CD4-positive, alpha-beta T cell treated with Interleukin-17A for 1 hour (primary cell): ENCODE data around the gene SIDT2.

Experiments
- DNase-seq: peaks from one replicate; pipeline ENCODE4 v3.0.0-alpha.2; 2020

The SIDT2 gene

DNA sequence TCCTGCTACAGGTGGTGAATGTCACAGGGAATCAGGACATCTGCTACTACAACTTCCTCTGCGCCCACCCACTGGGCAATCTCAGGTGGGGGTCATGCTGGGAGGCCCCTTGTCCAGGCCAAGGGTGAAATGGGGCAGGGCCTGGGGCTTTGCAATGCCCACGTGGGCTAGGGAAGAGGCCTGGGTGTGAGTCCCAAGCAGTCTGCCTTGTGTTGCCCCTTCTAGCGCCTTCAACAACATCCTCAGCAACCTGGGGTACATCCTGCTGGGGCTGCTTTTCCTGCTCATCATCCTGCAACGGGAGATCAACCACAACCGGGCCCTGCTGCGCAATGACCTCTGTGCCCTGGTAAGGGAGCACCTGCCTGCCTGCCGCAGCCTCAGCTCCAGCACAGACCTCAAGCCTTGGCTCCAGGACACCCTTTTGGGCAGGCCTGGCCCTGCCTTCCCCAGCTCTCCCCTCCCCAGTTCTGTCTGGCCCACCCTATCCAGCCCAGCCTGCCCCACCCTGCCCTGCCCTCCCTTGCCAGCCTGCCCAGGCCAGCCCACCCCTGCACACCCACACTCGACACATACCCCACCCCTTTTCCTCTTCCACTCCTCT is 11.5 kb downstream of the SIDT2 start:
- no peak for DNase-seq

DNA sequence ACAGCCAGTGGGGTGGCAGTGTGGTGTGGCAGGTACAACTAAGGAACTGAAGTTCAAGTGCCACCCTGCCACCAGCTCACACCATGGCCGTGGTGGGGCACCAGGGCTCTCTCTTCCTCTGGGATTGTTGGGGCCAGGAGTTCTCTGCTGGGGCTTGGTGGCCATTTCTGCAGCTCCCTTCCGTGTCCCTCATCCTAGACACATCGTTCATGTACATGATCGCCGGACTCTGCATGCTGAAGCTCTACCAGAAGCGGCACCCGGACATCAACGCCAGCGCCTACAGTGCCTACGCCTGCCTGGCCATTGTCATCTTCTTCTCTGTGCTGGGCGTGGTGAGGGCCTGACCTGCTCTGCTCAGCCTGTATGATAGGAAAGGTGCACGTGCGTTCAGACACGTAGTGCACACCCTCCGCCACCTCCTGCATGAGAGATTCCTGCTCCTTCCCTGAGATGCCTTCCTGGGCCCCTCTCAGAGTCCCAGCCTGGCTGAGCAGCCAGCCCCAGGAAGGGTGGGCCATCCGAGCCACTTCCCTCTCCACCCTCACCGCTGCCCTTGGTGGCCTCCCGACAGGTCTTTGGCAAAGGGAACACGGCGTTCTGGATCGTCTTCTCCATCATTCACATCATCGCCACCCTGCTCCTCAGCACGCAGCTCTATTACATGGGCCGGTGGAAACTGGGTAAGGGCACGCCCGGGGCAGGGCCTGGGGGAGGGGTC is 13.3 kb downstream of the SIDT2 start:
- no peak for DNase-seq

DNA sequence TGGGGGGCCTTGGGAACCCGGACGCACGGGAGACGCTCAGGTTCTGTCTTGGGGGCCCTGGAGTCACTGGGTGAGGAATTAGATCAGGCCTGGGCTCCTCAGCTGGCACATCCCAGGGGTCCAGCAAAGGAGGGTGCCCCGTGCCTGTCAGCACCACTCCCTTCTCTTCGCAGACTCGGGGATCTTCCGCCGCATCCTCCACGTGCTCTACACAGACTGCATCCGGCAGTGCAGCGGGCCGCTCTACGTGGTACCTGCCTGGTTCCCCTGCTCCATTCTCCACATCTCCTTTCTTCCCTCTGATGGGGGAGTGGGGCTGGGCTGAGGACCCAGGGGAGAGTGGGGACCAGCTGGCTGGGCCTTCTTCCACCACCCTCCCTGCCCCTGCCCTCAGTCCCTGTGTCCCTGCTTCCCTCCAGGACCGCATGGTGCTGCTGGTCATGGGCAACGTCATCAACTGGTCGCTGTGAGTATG is 13.9 kb downstream of the SIDT2 start:
- no peak for DNase-seq

DNA sequence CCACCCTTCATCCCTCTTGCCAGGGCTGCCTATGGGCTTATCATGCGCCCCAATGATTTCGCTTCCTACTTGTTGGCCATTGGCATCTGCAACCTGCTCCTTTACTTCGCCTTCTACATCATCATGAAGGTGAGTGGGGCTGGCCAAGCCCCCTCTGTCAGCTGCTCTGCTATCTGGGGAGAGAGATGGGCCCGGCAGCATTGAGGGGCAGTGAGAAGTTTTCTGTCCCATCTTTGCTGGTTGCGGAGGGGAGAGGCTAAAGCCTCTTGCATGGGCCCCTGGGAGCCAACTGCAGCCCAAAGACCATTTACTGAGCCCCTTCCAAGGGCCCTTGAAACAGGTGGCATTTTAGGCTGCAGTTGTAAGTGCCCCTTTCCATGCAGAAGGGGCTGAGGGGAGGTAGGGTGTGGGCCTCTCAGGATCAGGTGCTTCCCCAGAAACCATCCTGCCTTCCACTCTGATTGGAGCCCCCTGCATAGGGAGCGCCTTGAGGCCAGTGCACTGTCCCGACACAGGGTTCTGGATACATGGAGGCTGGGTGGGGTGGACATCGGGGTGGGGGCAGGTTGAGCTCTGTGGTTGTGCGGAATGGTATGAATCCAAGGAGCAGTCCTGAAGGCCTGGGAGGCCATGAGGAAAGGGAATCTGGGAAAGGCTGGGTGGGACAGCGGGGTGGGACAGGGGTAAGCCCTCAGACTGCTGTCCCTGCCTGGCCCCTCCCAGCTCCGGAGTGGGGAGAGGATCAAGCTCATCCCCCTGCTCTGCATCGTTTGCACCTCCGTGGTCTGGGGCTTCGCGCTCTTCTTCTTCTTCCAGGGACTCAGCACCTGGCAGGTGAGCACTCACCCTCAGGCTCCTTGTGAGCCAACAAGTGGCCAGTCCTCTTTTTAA is 14.8 kb downstream of the SIDT2 start:
- no peak for DNase-seq

DNA sequence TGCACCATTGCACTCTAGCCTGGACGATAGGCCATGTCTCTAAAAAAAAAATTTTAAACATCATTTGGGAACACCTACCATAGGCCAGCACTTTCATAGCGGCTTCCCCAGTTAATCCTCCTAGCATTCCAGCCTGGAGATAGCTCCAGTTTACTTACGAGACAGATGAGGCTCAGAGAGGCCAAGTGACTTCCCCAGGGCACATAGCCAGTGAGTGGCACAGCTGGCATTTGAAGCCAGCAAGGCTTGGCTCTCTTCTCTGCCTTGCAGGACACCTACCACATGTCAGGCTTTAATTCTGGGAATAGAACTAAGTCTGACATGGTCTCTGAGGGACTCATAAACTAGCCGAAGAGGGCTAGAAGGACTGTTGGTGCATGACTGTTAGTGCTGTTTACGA is 15.7 kb downstream of the SIDT2 start:
- DNase-seq = no peak

DNA sequence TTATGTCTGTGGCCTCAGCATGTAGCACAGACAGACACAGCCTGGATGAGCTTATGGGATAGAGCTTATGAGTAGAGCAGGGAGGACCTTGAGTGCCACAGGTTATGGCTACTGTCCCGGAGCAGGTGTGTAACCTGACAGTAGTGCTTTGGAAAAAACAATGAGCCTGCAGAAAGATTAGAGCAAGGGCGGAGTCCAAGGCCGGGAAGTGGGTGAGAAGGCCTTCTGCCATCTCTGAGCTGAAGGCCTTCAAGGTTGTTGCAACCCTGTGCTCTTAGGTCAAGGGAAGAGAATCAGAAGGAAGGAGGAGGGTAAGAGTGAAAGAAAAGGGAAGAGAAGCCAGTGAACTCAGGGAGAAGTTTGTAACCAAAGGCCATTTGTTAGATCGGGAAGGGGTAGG is 16.7 kb downstream of the SIDT2 start:
- no peak for DNase-seq

DNA sequence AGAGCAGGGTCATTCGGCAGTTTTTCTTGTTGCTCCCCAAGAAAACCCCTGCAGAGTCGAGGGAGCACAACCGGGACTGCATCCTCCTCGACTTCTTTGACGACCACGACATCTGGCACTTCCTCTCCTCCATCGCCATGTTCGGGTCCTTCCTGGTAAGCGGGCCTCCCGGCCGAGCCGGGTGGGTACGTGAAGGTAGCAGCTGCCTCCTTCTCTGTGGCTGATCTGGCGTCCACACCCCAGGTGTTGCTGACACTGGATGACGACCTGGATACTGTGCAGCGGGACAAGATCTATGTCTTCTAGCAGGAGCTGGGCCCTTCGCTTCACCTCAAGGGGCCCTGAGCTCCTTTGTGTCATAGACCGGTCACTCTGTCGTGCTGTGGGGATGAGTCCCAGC is 17.2 kb downstream of the SIDT2 start:
- DNase-seq = no peak

DNA sequence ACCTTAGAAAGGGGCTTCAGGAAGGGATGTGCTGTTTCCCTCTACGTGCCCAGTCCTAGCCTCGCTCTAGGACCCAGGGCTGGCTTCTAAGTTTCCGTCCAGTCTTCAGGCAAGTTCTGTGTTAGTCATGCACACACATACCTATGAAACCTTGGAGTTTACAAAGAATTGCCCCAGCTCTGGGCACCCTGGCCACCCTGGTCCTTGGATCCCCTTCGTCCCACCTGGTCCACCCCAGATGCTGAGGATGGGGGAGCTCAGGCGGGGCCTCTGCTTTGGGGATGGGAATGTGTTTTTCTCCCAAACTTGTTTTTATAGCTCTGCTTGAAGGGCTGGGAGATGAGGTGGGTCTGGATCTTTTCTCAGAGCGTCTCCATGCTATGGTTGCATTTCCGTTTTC is 18.5 kb downstream of the SIDT2 start:
- DNase-seq = no peak

DNA sequence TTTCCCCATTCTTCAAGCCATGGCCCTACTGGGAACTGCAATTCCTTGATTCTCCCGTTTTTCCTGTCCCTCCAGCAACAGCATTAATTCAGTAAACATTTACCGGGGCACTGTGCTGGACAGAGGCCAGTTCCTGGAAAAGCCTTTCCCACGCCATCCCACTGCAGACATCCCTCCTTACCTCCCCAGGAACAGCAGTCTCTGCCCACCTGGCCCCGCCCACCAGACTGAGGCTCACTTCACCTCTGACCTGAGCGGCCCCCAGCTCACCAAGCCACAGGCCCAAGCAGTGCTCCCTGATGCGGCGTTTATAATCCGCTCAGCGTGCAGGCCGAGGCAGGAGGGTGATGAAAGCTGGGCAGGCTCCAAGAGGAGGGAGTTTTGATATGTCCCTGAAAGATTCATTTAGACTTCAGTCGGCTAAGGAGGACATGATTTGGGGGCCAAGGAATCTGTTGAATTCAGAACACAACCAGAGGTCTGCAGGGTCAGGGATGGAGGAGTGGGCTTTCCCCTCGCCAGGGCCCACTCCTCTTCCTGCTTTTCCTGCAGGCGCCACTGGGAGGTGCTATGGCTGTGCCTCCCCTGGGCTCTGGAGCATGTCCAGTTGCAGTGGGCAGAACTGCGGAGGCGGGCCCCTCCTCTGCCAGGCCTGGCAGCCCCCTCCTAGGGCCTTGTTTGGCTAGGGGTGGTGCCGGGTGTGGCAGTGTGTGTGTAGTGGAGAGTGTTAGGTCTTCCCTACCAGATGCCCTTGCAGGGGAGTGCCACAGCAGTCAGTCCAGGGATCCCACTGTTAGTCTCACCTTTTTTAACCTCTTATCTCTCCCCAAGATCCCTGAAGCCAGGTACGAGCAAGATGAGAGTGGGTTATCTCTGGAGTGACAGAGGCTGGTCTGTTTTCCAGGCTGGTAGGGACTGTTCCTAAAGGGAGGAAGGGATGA is 19.2 kb downstream of the SIDT2 start:
- DNase-seq = no peak

DNA sequence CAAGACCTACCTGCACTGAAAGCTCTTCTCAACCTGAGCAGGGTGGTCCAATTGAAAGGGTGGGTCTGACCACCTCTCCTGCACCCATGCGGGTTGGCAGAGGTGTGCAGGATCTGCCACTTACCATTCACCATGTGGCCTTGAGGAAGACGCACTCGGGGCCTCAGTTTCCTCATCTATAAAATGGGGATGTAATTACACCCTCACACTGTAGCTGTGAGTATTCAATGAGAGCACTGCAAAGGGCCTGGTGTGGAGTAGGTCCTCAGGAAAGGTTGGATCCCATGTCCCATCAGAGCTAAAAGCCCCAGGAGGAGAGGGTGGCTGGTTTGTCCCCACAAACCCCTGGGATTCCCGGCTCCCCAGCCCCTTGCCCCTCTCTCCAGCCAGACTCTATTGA is 20.1 kb downstream of the SIDT2 start:
- DNase-seq = no peak

DNA sequence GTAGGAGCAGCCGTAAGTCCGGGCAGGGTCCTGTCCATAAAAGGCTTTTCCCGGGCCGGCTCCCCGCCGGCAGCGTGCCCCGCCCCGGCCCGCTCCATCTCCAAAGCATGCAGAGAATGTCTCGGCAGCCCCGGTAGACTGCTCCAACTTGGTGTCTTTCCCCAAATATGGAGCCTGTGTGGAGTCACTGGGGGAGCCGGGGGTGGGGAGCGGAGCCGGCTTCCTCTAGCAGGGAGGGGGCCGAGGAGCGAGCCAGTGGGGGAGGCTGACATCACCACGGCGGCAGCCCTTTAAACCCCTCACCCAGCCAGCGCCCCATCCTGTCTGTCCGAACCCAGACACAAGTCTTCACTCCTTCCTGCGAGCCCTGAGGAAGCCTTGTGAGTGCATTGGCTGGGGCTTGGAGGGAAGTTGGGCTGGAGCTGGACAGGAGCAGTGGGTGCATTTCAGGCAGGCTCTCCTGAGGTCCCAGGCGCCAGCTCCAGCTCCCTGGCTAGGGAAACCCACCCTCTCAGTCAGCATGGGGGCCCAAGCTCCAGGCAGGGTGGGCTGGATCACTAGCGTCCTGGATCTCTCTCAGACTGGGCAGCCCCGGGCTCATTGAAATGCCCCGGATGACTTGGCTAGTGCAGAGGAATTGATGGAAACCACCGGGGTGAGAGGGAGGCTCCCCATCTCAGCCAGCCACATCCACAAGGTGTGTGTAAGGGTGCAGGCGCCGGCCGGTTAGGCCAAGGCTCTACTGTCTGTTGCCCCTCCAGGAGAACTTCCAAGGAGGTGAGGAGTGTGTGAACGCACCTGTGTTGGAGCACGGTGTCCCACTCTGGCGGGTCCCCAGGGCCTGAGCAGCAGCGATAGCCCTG is 20.7 kb downstream of the SIDT2 start, which contains the start of gene TAGLN:
Gene TAGLN (plus strand): TSS at position 318 of the 863 bp plus-strand sequence. CDS start 3,644 bp downstream, outside the sequence.
- no peak for DNase-seq

DNA sequence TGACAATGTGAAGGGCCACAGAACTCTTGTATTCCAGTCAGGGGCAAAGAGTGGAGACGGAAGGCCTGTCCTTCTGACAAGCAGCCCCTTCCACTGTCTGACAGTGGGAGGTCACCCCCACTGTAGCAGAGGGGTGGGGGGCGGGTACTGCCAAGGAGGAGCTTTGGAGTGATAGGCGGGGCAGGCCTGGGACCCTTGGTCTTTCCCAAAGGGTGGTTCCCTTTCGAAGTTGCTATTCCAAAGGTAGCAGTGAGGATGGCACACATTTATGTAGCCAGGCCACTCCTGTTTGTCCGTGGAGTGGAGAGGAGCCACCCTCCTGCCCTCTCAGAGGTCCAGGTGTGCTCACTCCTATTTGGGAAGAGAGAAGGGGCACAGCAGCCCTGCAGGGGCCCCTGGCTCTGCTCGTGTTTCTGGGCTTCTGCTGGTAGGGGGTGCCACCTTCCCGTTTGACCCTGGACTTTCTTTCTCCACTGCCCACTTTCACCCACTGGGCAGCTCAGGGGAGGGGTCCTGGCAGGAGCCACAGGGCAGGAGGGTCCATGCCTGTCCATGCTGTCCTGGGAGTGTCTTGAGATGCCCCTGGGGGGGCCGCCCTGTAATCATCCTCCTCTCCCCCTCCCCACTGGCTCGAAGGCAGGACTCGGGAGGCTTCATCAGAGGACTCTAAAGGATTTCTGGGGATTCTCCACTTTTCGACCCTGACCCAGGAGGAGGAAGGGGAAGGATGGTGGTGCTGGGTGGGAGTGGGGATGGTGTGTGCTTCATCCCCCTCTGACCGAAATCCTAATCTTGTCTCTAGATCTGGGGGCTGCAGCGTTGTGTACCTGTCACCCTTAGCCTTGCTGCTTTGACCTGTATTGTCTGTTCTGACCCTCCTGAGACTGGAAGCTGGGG is 21.6 kb downstream of the SIDT2 start:
- no peak for DNase-seq

DNA sequence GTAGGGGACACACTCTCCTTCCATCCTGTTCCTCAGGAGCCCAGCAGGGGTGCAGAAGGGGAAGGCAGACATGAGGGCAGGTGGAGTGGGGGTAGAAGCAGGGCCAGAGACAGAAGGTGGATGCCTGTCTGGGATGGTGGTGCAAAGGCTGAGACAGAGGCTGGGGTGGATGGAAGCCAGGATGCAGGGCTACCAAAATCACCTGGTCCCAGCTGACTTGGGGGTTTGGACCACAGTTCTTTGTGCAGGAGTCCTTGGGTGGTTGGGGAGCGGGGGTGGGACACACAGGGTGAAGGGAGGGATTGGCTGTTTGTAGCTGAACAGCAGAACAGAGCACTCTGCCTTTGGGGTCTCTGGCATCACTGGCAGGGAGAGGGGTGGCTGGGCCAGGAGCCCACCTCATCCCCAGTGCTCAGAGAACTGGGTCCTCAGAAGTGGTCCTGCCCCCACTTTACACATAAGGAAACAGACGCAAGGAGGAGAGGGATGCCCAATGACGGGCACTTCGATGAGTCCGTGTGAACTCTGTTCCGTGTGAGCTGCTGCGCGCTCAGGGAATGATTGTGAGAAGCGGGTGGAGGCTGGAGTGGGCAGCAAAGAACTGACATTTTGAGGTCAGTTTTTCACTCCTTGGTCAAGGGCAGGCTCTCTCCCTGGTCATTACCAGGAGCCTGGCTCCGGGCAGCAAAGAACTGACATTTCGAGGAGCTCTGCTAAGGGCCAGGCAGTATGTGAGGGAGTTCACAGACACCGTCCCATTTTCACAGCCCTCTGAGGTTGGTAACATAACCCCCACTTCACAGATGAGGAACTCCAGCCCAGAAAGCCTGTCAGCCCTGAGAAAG is 22.5 kb downstream of the SIDT2 start:
- no peak for DNase-seq

DNA sequence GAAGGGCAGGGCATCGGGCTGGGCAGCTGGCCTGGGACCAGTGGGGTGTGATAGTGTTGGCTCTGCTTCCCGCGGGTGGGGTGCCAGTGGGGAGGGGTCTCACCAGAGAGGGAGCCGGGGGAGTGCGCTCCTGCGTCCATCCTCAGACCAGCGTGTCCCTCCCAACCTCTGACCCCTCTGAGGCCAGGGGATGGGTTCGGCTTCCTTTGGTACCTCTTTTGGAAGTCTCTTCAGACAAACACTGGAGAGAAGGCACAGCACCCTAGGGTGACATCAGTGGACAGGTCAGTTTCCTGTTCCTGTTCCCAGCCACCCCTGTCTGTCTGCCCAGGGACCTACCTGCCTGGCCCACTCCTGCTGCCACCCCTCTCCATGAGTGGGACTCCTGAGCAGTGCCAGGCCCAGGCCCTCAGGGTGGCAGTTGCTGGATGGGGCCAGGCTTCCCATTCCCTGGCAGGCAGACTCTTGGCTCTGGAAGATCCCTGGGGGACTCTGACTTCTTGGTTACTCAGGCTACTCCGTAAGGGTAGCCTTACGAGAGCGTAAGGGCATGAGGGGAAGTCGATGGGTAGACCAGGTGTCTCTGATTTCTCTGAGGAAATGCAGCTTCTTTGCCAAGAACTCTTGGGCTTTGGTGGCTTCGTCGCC is 23.2 kb downstream of the SIDT2 start:
- DNase-seq = no peak

DNA sequence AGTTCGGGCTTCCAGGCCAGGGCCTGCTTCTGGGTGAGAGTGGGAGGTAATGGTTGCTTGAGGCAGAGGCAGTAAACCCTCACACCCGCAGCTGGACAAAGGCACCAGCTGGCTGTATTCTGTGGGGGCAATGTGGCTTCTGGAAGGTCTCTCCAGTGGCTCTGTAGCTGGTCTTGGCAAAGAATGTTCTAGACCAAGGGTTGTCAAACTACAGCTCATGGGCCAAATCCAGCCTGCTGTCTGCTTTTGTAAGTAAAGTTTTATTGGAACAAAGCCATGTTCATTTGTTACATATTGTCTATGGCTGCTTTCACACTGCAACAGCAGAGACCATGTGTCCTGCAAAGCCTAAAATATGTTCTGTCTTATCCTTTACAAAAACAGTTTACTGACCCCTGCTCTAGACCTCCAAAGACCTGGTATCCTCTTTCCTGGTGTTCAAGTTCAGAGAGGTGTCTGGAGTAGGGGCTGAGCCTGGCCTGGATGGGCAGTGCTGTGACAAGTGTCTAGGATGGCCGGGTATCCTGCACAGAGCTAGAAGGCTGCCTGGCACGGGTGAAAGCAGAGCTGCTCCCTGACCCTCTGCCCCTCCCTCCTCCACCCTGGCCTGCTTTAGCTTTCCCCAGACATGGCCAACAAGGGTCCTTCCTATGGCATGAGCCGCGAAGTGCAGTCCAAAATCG is 24.0 kb downstream of the SIDT2 start:
- no peak for DNase-seq

DNA sequence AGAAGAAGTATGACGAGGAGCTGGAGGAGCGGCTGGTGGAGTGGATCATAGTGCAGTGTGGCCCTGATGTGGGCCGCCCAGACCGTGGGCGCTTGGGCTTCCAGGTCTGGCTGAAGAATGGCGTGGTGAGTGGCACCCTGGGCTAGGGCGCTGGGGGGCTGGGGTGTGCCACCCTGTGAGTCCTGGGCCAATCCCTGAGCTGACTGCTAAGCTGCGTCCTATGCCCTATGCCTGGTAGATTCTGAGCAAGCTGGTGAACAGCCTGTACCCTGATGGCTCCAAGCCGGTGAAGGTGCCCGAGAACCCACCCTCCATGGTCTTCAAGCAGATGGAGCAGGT is 24.5 kb downstream of the SIDT2 start:
- DNase-seq = no peak

DNA sequence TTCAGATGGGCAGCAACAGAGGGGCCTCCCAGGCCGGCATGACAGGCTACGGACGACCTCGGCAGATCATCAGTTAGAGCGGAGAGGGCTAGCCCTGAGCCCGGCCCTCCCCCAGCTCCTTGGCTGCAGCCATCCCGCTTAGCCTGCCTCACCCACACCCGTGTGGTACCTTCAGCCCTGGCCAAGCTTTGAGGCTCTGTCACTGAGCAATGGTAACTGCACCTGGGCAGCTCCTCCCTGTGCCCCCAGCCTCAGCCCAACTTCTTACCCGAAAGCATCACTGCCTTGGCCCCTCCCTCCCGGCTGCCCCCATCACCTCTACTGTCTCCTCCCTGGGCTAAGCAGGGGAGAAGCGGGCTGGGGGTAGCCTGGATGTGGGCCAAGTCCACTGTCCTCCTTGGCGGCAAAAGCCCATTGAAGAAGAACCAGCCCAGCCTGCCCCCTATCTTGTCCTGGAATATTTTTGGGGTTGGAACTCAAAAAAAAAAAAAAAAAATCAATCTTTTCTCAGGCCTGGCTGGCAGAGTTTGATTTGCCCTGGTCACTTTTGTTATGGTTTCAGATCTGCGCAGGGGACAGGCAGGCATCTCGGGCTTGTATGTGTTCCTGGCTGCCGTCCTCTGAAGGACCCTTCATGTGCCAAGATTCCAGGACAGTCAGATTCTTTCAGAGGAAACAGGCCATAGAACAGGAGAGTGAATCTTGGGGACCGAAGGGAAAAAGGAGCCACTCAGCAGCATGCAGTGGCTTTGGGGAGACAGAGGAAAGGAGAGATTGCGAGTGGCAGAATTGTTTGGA is 25.9 kb downstream of the SIDT2 start:
- no peak for DNase-seq
